GM21367 (cell line): Measurements from ENCODE around the gene EXOC6B.

Source experiments
- ATAC-seq: cut with Tn5 transposase; IDR thresholded peaks from one replicate; pipeline ENCODE4 v1.9.1; 2021; ENCODE audit not compliant: unreplicated experiment

Gene EXOC6B

GRCh38 chr2:72388263-72388662, 437.6 kb downstream of the EXOC6B start:
- no peak for ATAC-seq

- no peak for ATAC-seq
These were observed 439.5 kb downstream of the EXOC6B start for GRCh38 chr2:72386288-72386687.

GRCh38 chr2:72378753-72379348, 447.0 kb downstream of the EXOC6B start:
- no peak for ATAC-seq

- no peak for ATAC-seq
These were observed 458.2 kb downstream of the EXOC6B start for GRCh38 chr2:72367530-72368225.

GRCh38 chr2:72363406-72363805, 462.4 kb downstream of the EXOC6B start:
- ATAC-seq: no peak

- ATAC-seq: no peak
These were observed 463.1 kb downstream of the EXOC6B start for GRCh38 chr2:72362733-72363132.

GRCh38 chr2:72361521-72361920, 464.3 kb downstream of the EXOC6B start:
- no peak for ATAC-seq

- ATAC-seq: no peak
These were observed 464.8 kb downstream of the EXOC6B start for GRCh38 chr2:72361042-72361441.

- ATAC-seq: no peak
These were observed 475.0 kb downstream of the EXOC6B start for GRCh38 chr2:72350852-72351251.

GRCh38 chr2:72349016-72349415, 476.8 kb downstream of the EXOC6B start:
- no peak for ATAC-seq

GRCh38 chr2:72347081-72347480, 478.8 kb downstream of the EXOC6B start:
- ATAC-seq: no peak

- ATAC-seq: no peak
These were observed 484.2 kb downstream of the EXOC6B start for GRCh38 chr2:72341639-72342038.

GRCh38 chr2:72340665-72341064, 485.2 kb downstream of the EXOC6B start:
- ATAC-seq: no peak

- ATAC-seq: no peak
These were observed 487.8 kb downstream of the EXOC6B start for GRCh38 chr2:72338076-72338475.

GRCh38 chr2:72332720-72333119, 493.1 kb downstream of the EXOC6B start:
- ATAC-seq: no peak

- ATAC-seq: no peak
These were observed 495.2 kb downstream of the EXOC6B start for GRCh38 chr2:72330652-72331051.

GRCh38 chr2:72326759-72327158, 499.1 kb downstream of the EXOC6B start:
- ATAC-seq: no peak

- peak; percentile 79 for ATAC-seq
These were observed 500.0 kb downstream of the EXOC6B start for GRCh38 chr2:72325592-72326422.

GRCh38 chr2:72316774-72317173, 509.1 kb downstream of the EXOC6B start:
- no peak for ATAC-seq

GRCh38 chr2:72300147-72300684, 525.6 kb downstream of the EXOC6B start:
- no peak for ATAC-seq

- ATAC-seq: no peak
These were observed 532.2 kb downstream of the EXOC6B start for GRCh38 chr2:72293620-72294019.

GRCh38 chr2:72292433-72292832, 533.4 kb downstream of the EXOC6B start:
- ATAC-seq: no peak
